Thoracic aorta (tissue), 2 donors: Measurements from ENCODE around the gene UQCRC1. TPM values are rescaled to one million over a fixed set of nuclear protein-coding genes. Genes with fewer than 3 reads are reported as not detected.

Experiments used
- ATAC-seq: fragments of 150-250 bp; one replicate; pipeline ENCODE4 v1.8.0; 2017; ENCODE audit warnings: low read depth; ENCODE audit not compliant: insufficient number of reproducible peaks, low FRiP score
- DNase-seq: peaks from one replicate; pipeline ENCODE4 v3.0.0-alpha.2; 2020; ENCODE audit warnings: low spot score
- H3K27ac ChIP-seq, 2 donors: fragments of 200-600 bp; sonication (generic); 1 replicate in 1 of 2; 2 replicates in 1 of 2; pipeline ENCODE4 v1.5.1; 2016; ENCODE audit warnings: mild to moderate bottlenecking in 2 of 2, moderate library complexity in 2 of 2
- H3K27me3 ChIP-seq: fragments of 200-600 bp; sonication (generic); replicated peaks from 2 replicates; pipeline ENCODE4 v1.6.0; 2016; ENCODE audit warnings: mild to moderate bottlenecking; ENCODE audit not compliant: insufficient read depth
- H3K36me3 ChIP-seq: fragments of 200-600 bp; sonication (generic); one replicate; pipeline ENCODE4 v1.5.1; 2016
- H3K4me1 ChIP-seq, 2 donors: fragments of 200-600 bp; sonication (generic); 1 replicate in 1 of 2; 2 replicates in 1 of 2; pipeline versions ENCODE4 v1.5.1 to v1.6.0; 2016; ENCODE audit warnings: low read depth in 2 of 2, mild to moderate bottlenecking in 1 of 2; ENCODE audit not compliant: control insufficient read depth in 1 of 2
- H3K4me3 ChIP-seq: fragments of 200-600 bp; sonication (generic); 2 replicates; pipeline ENCODE4 v1.5.1; 2016; ENCODE audit warnings: mild to moderate bottlenecking
- H3K9me3 ChIP-seq: fragments of 200-600 bp; sonication (generic); 2 replicates; pipeline ENCODE4 v1.5.1; 2016
- CTCF ChIP-seq: fragments of 200-600 bp; sonication (generic); IDR thresholded peaks from one replicate; pipeline ENCODE4 v1.5.1; 2019; ENCODE audit warnings: antibody characterized with exemption
- total RNA-seq, 2 donors: library from RNA; depleted of rRNA; stranded (reverse); fragments of >200 nt; gene quantifications; one replicate each; pipeline versions ENCODE4 v1.1.0 to v1.2.3, GENCODE V29; 2016

UQCRC1 gene
- total RNA-seq, 2 donors from 2014 or later, result 226 to 234 TPM

GRCh38 chr3:48595075-48595525, 14.3 kb downstream of the UQCRC1 start, which contains the start of gene COL7A1:
TSS of gene COL7A1 (minus strand) at chr3:48595329. CDS start at chr3:48595159, 170 bp downstream.
- Histone ChIP-seq H3K27me3 (no peaks in the 10 kb centered on the region), H3K4me1 (peaks cover 31 to 61% of the 10 kb centered on the region in 2 donors), H3K36me3 (peaks cover 2% of the 10 kb centered on the region), H3K27ac (peak within 1 kb of the TSS; percentile 30 to 93), H3K9me3 (no peaks in the 10 kb centered on the region), H3K4me3 (peak within 1 kb of the TSS; percentile 73)
- no peak for TF ChIP-seq CTCF
- DNase-seq (no peak), ATAC-seq (peak; percentile 1)

GRCh38 chr3:48594417-48595049, 14.9 kb downstream of the UQCRC1 start:
- Histone ChIP-seq H3K27me3 (no peaks in the 10 kb centered on the region), H3K4me3 (peak overlapping the region; percentile 73), H3K27ac (no peak overlapping the region), H3K4me1 (peaks cover 30 to 55% of the 10 kb centered on the region in 2 donors), H3K36me3 (no peaks in the 10 kb centered on the region), H3K9me3 (no peaks in the 10 kb centered on the region)
- no peak for DNase-seq
- TF ChIP-seq CTCF, result no peak
- ATAC-seq, result no peak

- Histone ChIP-seq H3K4me3 (no peak overlapping the region), H3K27ac (no peak overlapping the region), H3K4me1 (peaks cover 19 to 43% of the 10 kb centered on the region in 2 donors), H3K9me3 (no peaks in the 10 kb centered on the region), H3K27me3 (no peaks in the 10 kb centered on the region), H3K36me3 (no peaks in the 10 kb centered on the region)
- no peak for DNase-seq
- no peak for TF ChIP-seq CTCF
- no peak for ATAC-seq
Observed at GRCh38 chr3:48593337-48593736, 16.1 kb downstream of the UQCRC1 start.

GRCh38 chr3:48592519-48593087, 16.8 kb downstream of the UQCRC1 start:
- H3K27me3 ChIP-seq, result no peaks in the 10 kb centered on the region
- H3K36me3 ChIP-seq, result no peaks in the 10 kb centered on the region
- no peak overlapping the region for H3K4me3 ChIP-seq
- DNase-seq (no peak), ATAC-seq (no peak)
- no peak for TF ChIP-seq CTCF
- no peaks in the 10 kb centered on the region for H3K9me3 ChIP-seq
- H3K4me1 ChIP-seq, result peaks cover 14 to 36% of the 10 kb centered on the region in 2 donors
- no peak overlapping the region for H3K27ac ChIP-seq

GRCh38 chr3:48591886-48592518, 17.4 kb downstream of the UQCRC1 start:
- no peak for ATAC-seq
- Histone ChIP-seq H3K4me3 (no peak overlapping the region), H3K4me1 (peaks cover 13 to 30% of the 10 kb centered on the region in 2 donors), H3K27me3 (no peaks in the 10 kb centered on the region), H3K9me3 (no peaks in the 10 kb centered on the region), H3K36me3 (no peaks in the 10 kb centered on the region), H3K27ac (no peak overlapping the region)
- DNase-seq, result no peak
- no peak for TF ChIP-seq CTCF
